SH-SY5Y (cell line): ENCODE results near the gene CCL28.

ENCODE experiments used
- GATA2 ChIP-seq: IDR thresholded peaks from 2 replicates; pipeline ENCODE4 v1.6.1; 2011; ENCODE audit warnings: mild to moderate bottlenecking, low read depth, low read length
- GATA3 ChIP-seq: IDR thresholded peaks from 2 replicates; pipeline ENCODE4 v1.6.1; 2011; ENCODE audit warnings: low read depth, mild to moderate bottlenecking, low read length, moderate library complexity

DNA sequence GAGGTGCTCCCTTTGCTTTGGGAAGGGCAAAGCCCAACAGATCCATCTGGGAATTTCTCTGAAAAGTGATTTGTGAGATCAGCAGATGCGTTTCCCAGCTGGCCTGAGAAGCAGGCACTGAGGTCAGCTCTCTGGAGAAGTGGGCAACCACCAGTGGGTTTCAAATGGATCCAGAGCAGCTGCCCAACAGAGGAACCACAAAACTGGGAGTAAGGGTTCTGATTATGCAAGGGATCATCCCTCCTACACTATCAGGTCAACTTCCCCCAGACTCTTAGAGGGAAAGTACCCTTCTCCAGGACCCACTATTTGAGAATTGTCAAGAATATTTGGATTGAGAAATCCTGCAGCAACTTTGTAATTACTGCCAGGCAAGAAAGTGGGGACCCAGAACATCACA, 21.7 kb downstream of the CCL28 start:
- TF ChIP-seq GATA2 (no peak), GATA3 (no peak)
